NCI-H748 treated with DMSO at 0.1 percent for 48 hours (cell line): ENCODE measurements around the gene ZNF207.
"Not testable (repeated sequence)": the region's sequence is repeated elsewhere in the genome, so short reads cannot be mapped to it uniquely, and the experiment has no call there.

Source experiments
- DNase-seq: peaks from one replicate; lab custom pipeline; 2025; lab: John Stamatoyannopoulos, UW

The ZNF207 gene

GRCh38 chr17:32388128-32388527, 38.2 kb downstream of the ZNF207 start:
- DNase-seq: not testable (repeated sequence)

DNA sequence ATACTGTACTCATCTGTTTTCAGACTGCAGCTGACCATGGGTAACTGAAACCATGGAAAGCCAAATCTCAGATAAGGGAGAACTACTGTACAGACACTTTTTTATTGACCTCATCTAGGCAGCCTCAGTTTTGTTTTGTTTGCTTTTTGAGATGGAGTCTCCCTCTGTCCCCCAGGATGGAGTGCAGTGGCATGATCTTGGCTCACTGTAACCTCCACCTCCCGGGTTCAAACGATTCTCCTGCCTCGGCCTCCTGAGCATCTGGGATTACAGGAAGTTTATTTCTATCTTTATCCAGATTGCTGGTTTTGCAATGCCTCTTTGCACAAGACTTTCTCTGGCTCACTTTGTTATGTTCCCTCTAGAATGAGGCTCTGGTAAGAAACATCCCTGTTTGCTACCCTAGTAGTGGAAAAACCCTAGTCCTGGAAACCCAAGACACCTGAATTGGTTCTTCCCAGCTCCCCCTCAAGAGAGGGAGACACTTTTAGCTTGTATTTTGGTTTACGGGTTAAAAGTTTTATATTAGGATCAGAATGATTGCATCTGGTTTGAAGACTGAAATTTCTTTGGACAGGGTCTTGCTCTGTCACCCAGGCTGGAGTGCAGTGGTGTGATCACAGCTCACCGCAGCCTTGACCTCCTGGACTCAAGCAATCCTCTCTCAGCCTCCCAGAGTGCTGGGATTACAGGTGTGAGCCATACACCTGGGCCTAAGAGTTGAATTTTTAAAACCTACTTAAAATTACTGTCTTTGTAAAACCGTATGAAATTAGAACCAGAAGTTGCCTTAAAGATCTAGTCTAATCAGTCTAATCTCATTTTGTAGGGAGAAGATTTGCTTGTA, 38.9 kb downstream of the ZNF207 start:
- DNase-seq: no peak

DNA sequence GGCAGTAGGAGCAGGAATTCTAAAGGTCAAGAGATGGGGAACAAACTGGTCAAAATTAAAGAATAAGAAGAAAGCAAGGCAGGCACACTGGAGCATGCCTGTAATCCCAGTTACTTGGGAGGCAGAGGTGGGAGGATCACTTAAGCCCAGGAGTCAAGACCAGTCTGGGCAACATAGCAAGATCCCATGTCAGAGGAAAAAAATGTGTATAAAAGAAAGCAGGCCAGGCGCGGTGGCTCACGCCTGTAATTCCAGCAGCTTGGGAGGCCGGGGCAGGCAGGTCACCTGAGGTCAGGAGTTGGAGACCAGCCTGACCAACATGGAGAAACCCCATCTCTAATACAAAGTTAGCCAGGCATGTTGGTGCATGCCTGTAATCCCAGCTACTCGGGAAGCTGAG, 43.9 kb downstream of the ZNF207 start:
- no peak for DNase-seq

GRCh38 chr17:32396343-32396742, 46.4 kb downstream of the ZNF207 start:
- no peak for DNase-seq

DNA sequence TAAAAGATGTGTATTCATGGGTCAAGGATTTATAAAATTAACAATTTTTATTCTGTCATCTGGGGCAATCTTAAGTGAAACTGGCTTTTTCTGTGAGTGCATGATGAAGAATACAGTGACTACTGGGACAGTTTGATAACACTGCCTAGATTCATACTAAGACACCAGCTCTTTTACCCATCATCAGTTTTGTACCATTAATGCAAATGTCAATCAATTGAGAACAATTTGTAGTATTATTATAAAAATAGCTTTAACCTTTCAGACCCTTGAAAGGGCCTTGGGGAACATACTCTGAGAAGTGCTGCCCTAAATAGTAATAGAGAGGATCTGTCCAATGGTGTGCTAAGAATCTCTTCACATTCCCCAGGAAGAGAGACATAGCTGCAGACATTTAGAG, 49.0 kb downstream of the ZNF207 start:
- no peak for DNase-seq

GRCh38 chr17:32410085-32410484, 60.1 kb downstream of the ZNF207 start:
- DNase-seq: not testable (repeated sequence)

- DNase-seq: no peak
These were observed 76.9 kb downstream of the ZNF207 start for GRCh38 chr17:32426894-32427293.

- no peak for DNase-seq
These were observed 79.6 kb downstream of the ZNF207 start for GRCh38 chr17:32429598-32429997.
